Cerebellar nuclear complex (tissue), 1 donor: ENCODE results near the gene VAV2.

Experiments used
- DNase-seq, 2 experiments: peaks; one replicate each; lab custom pipeline; 2025; lab: John Stamatoyannopoulos, UW

VAV2 gene

GRCh38 chr9:133852431-133852830 lies 139.7 kb downstream of the VAV2 start:
- no peak for DNase-seq

- DNase-seq, result no peak
Measured at GRCh38 chr9:133851693-133852092, 140.4 kb downstream of the VAV2 start.

- no peak for DNase-seq
Measured at GRCh38 chr9:133850937-133851336, 141.2 kb downstream of the VAV2 start.

GRCh38 chr9:133850161-133850560 lies 142.0 kb downstream of the VAV2 start:
- DNase-seq, result no peak

GRCh38 chr9:133849110-133849670 lies 142.9 kb downstream of the VAV2 start:
- no peak for DNase-seq

- peak in 1 of 2 experiments; percentile 16 for DNase-seq
Measured at GRCh38 chr9:133848471-133849109, 143.5 kb downstream of the VAV2 start.

GRCh38 chr9:133846483-133847090 lies 145.5 kb downstream of the VAV2 start:
- DNase-seq, result no peak

- DNase-seq, result no peak
Measured at GRCh38 chr9:133845440-133845839, 146.7 kb downstream of the VAV2 start.

- no peak for DNase-seq
Measured at GRCh38 chr9:133844881-133845410, 147.2 kb downstream of the VAV2 start.

- no peak for DNase-seq
Measured at GRCh38 chr9:133844398-133844784, 147.7 kb downstream of the VAV2 start.

- no peak for DNase-seq
Measured at GRCh38 chr9:133843751-133844397, 148.2 kb downstream of the VAV2 start.

- DNase-seq, result no peak
Measured at GRCh38 chr9:133843250-133843649, 148.9 kb downstream of the VAV2 start.

GRCh38 chr9:133842721-133843227 lies 149.3 kb downstream of the VAV2 start:
- no peak for DNase-seq

- no peak for DNase-seq
Measured at GRCh38 chr9:133842174-133842573, 149.9 kb downstream of the VAV2 start.

- DNase-seq, result no peak
Measured at GRCh38 chr9:133841167-133841812, 150.8 kb downstream of the VAV2 start.

GRCh38 chr9:133839822-133840329 lies 152.2 kb downstream of the VAV2 start:
- DNase-seq, result no peak

- no peak for DNase-seq
Measured at GRCh38 chr9:133838859-133839507, 153.1 kb downstream of the VAV2 start.

GRCh38 chr9:133837627-133838597 lies 154.2 kb downstream of the VAV2 start:
- DNase-seq, result no peak

GRCh38 chr9:133836818-133837217 lies 155.3 kb downstream of the VAV2 start:
- no peak for DNase-seq
